ENCODE results near the gene POLD2. TPM values are rescaled to one million over a fixed set of nuclear protein-coding genes. Genes with fewer than 3 reads are reported as not detected.
A peak's percentile ranks its signal among the peaks of the same experiment; 100 is the strongest.

POLD2 gene
- total and polyA plus RNA-seq, 7 donors: 57.3 to 127 (median 87.1) TPM

- WGBS, 3 donors: 41 to 51% (median 41%) methylated on average over 26 of the region's 26 CpGs
- Histone ChIP-seq H3K4me3 (peak overlapping the region; percentile 22), H3K4me1 (peaks cover 57% of the 10 kb centered on the region), H3K9me3 (no peaks in the 10 kb centered on the region), H3K36me3 (ENCODE audit: insufficient read depth in 1 of 2, low read depth in 1 of 2) (peaks cover 2 to 58% of the 10 kb centered on the region in 2 donors), H3K27me3 (ENCODE audit: insufficient read depth in 3 of 3, low read length in 2 of 3) (no peaks in the 10 kb centered on the region), H3K27ac (peak overlapping the region; percentile 79)
- DNase-seq (peak; percentile 77 to 92), ATAC-seq (peak; percentile 61 to 84 (median 72))
- intact Hi-C loops (cut with DNase I): no loop called here
- TF ChIP-seq, protein P1, sequence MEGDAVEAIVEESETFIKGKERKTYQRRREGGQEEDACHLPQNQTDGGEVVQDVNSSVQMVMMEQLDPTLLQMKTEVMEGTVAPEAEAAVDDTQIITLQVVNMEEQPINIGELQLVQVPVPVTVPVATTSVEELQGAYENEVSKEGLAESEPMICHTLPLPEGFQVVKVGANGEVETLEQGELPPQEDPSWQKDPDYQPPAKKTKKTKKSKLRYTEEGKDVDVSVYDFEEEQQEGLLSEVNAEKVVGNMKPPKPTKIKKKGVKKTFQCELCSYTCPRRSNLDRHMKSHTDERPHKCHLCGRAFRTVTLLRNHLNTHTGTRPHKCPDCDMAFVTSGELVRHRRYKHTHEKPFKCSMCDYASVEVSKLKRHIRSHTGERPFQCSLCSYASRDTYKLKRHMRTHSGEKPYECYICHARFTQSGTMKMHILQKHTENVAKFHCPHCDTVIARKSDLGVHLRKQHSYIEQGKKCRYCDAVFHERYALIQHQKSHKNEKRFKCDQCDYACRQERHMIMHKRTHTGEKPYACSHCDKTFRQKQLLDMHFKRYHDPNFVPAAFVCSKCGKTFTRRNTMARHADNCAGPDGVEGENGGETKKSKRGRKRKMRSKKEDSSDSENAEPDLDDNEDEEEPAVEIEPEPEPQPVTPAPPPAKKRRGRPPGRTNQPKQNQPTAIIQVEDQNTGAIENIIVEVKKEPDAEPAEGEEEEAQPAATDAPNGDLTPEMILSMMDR (IDR thresholded peaks at IDR 0.05): peak; percentile 8
Measured at GRCh38 chr7:44073664-44074348, 49.5 kb downstream of the POLD2 start.

DNA sequence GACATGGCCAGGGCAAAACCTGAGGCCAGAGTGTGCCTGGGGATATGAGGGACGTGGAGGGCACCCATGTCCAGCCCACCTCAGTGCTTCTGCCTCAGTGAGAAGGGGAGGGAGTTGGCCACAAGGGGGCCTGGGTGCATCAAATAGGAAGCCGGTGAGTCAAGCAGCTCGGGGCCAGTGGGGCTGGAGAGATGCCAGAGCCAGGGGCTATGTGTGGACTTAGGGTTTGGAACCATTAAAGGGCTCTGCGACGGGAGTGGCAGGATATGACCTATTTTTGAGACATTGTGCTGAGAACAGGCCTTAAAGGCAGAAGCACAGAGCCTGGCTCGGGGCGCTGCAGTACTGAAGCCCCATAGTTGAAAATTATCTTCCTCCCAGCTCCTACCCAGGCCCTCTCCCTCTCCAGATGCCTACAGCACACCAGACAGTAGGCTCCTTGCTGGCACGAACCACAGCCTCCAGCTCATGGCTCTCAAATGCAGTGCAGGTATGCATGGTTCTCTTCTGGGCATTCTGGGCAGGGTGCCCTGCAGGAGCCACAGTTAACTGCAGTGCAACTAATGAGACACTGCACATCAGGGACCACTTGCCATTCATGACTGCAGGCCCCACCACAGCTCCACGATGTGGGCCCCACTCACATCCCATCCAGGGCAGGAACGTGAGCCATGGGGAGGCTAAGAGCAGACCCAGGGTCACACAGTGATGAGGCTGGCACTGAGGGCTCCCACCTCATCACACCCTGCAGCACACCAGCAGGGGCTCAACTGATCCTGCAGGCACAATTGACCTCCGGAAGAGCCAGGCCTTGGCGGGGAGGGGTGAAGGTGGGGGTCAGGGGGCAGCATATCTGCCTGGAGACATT lies 50.8 kb downstream of the POLD2 start:
- H3K36me3 ChIP-seq (ENCODE audit: insufficient read depth in 1 of 2, low read depth in 1 of 2): peaks cover 2 to 46% of the 10 kb centered on the region in 2 donors
- intact Hi-C loops (cut with DNase I): no loop called here
- no peaks in the 10 kb centered on the region for H3K9me3 ChIP-seq
- H3K27ac ChIP-seq: peak overlapping the region; percentile 79
- no peak overlapping the region for H3K4me3 ChIP-seq
- DNase-seq (peak; percentile 86 to 91), ATAC-seq (peak; percentile 41 to 74 (median 63))
- WGBS, 3 donors: 37 to 44% (median 38%) methylated on average over 12 of the region's 12 CpGs
- H3K4me1 ChIP-seq: peaks cover 55% of the 10 kb centered on the region
- no peaks in the 10 kb centered on the region for H3K27me3 ChIP-seq (ENCODE audit: insufficient read depth in 3 of 3, low read length in 2 of 3)
- TF ChIP-seq, protein P1 (IDR thresholded peaks at IDR 0.05): peak; percentile 62

DNA sequence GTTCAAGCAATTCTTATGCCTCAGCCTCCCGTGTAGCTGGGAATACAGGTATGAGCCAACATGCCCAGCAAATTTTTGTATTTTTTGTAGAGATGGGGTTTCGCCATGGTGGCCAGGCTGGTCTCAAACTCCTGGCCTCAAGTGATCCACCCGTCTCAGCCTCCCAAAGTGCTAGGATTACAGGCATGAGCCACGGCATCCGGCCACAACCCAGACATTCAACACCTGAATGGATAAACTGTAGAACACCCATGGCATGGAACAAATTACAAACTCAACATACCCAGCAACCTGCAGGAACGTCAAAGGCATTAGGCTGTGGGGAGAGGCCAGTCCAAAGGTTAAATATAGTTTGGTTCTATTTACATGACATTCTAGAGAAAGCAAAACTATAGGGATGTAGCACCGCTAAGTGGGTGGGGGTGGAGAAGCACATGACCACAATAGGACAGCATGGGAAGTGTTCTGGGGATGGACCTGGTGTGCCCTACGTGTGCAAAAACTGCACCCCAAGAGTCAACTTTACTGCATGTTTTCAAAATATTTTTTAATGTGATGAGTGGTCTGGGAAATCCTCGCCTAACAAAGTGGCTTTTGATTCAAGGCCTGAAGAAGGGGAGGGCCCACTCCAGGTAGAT lies 51.5 kb downstream of the POLD2 start:
- peaks cover 59% of the 10 kb centered on the region for H3K4me1 ChIP-seq
- 33 to 51% (median 33%) methylated on average over 9 of the region's 9 CpGs for WGBS, 3 donors

DNA sequence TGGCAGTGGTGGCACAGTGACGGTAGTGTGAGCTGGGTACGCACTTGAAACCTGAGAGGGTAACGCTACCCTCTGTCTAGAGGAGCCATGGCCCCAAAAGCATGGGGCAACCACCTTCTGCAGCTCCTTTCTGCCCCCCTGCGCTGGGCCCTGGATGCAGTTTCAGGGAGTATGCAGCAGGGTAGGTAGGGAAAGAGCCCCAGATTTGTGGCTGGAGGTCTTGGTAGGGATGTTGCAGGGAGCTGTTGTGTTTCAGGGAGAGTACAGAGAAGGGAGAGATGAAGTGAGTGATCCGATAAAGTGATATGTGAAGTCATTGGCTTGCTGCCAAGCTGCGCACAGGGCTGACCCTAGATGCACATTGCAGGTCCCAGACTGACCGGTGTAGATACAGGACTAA lies 55.3 kb downstream of the POLD2 start:
- peak; percentile 15 to 71 for DNase-seq

More for the DNA sequence above, 51.5 kb downstream of the POLD2 start:
- DNase-seq: peak; percentile 4 to 35
- peak in 3 of 4 donors; percentile 2 to 25 (median 8) for ATAC-seq
- Histone ChIP-seq H3K9me3 (no peaks in the 10 kb centered on the region), H3K27me3 (ENCODE audit: insufficient read depth in 3 of 3, low read length in 2 of 3) (no peaks in the 10 kb centered on the region), H3K36me3 (ENCODE audit: insufficient read depth in 1 of 2, low read depth in 1 of 2) (peaks cover 2 to 38% of the 10 kb centered on the region in 2 donors), H3K27ac (peak overlapping the region; percentile 79), H3K4me3 (no peak overlapping the region)
- TF ChIP-seq, protein P1 (IDR thresholded peaks at IDR 0.05): no peak
- intact Hi-C loops (cut with DNase I): no loop called here

More for the DNA sequence above, 55.3 kb downstream of the POLD2 start:
- intact Hi-C loops (cut with DNase I): no loop called here
- Histone ChIP-seq H3K4me1 (peaks cover 79% of the 10 kb centered on the region), H3K4me3 (no peak overlapping the region), H3K27ac (peak overlapping the region; percentile 39), H3K36me3 (ENCODE audit: insufficient read depth in 1 of 2, low read depth in 1 of 2) (peaks cover 0 to 3% of the 10 kb centered on the region in 2 donors), H3K27me3 (ENCODE audit: insufficient read depth in 3 of 3, low read length in 2 of 3) (no peaks in the 10 kb centered on the region), H3K9me3 (no peaks in the 10 kb centered on the region)
- TF ChIP-seq, protein P1 (IDR thresholded peaks at IDR 0.05): no peak
- 22 to 44% (median 31%) methylated on average over 7 of the region's 7 CpGs for WGBS, 3 donors
- no peak for ATAC-seq

All from psoas muscle (tissue), 8 donors.